ENCODE measurements around the gene NR1D1.

GRCh38 chr17:40098846-40099618 lies 1.4 kb downstream of the NR1D1 start:
- TF ChIP-seq CTCF (IDR thresholded peaks at IDR 0.05; ENCODE audit: control extremely low read depth in 1 of 3, insufficient read depth in 1 of 3, low read depth in 1 of 3, low read length in 3 of 3): no peak
- no peak for TF ChIP-seq ZNF274 (IDR thresholded peaks at IDR 0.05; ENCODE audit: borderline replicate concordance, extremely low read depth, low read length)
- TF ChIP-seq RNF2 (IDR thresholded peaks at IDR 0.05; ENCODE audit: borderline replicate concordance, low read depth, low read length, missing control alignments, poor library complexity, severe bottlenecking): no peak
- no peak for TF ChIP-seq POLR2AphosphoS5 (IDR thresholded peaks at IDR 0.05; ENCODE audit: low read depth, low read length)

Data from H1 (cell line).